NB4 (cell line): ENCODE results near the gene TAF15.

ENCODE experiments used
- DNase-seq: peaks from one replicate; pipeline ENCODE4 v3.0.0; 2010; ENCODE audit warnings: low read depth
- H3K4me3 ChIP-seq: one replicate; pipeline ENCODE4 v1.5.1; 2011; ENCODE audit warnings: mild to moderate bottlenecking, low read depth, low read length, moderate library complexity
- MYC ChIP-seq: IDR thresholded peaks from 2 replicates; pipeline ENCODE4 v1.6.1; 2011; ENCODE audit warnings: low read depth, low read length
- POLR2A ChIP-seq: IDR thresholded peaks from 2 replicates; pipeline ENCODE4 v1.6.1; 2011; ENCODE audit warnings: mild to moderate bottlenecking; ENCODE audit not compliant: insufficient read length; ENCODE audit errors: extremely low read depth
- TF ChIP-seq, protein P1 (sequence below): IDR thresholded peaks from 2 replicates; pipeline ENCODE4 v1.6.1; 2011; ENCODE audit warnings: low read depth, low read length
- TF ChIP-seq, protein P2 (sequence below): IDR thresholded peaks from one replicate; pipeline ENCODE4 v1.5.1; 2012; ENCODE audit warnings: low read depth, low read length

Gene TAF15

GRCh38 chr17:35799942-35800341 is 9.3 kb upstream of the TAF15 start:
- DNase-seq = no peak
- no peak for TF ChIP-seq POLR2A
- TF ChIP-seq MYC = no peak
- TF ChIP-seq, protein P1, sequence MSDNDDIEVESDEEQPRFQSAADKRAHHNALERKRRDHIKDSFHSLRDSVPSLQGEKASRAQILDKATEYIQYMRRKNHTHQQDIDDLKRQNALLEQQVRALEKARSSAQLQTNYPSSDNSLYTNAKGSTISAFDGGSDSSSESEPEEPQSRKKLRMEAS = no peak
- TF ChIP-seq, protein P2, sequence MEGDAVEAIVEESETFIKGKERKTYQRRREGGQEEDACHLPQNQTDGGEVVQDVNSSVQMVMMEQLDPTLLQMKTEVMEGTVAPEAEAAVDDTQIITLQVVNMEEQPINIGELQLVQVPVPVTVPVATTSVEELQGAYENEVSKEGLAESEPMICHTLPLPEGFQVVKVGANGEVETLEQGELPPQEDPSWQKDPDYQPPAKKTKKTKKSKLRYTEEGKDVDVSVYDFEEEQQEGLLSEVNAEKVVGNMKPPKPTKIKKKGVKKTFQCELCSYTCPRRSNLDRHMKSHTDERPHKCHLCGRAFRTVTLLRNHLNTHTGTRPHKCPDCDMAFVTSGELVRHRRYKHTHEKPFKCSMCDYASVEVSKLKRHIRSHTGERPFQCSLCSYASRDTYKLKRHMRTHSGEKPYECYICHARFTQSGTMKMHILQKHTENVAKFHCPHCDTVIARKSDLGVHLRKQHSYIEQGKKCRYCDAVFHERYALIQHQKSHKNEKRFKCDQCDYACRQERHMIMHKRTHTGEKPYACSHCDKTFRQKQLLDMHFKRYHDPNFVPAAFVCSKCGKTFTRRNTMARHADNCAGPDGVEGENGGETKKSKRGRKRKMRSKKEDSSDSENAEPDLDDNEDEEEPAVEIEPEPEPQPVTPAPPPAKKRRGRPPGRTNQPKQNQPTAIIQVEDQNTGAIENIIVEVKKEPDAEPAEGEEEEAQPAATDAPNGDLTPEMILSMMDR = no peak
- no peak overlapping the region for H3K4me3 ChIP-seq

DNA sequence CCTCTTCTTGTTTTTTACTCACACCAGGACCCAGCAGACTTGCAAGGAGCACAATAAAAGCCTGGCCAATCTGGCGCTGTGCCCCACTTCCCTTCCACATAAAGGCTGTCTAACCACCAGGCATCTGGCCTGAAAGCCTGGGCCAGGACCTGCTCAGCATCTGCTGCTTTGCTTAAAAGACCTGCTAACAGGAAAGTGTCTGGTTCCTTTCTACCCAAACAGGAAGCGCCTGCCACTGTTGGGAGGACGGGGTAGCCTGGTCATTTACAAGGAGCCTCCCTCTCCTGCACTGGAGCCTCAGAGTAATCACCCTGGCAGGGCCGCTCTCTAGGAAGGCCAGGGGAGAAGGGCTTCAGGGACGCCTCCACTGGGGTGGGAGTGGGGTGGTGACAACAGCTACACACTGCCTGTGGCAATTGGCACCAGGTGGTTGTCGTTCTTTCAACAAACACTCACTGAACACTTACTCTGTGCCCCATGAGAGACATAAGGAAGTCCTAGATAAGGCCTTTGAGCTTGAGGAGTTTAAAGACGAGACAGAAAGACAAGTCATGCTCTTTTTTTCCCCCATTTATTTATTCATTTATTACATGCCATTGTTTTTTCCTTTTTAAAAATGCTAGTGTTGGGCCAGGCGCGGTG is 7.6 kb upstream of the TAF15 start:
- TF ChIP-seq MYC (peak; percentile 6; the same call in 1 of the 2 replicates), POLR2A (no peak)
- TF ChIP-seq, protein P1 = no peak; the same call in 1 of the 2 replicates
- TF ChIP-seq, protein P2 = no peak
- H3K4me3 ChIP-seq = no peak overlapping the region
- DNase-seq = peak; percentile 75

GRCh38 chr17:35804658-35805192 is 4.6 kb upstream of the TAF15 start:
- no peak overlapping the region for H3K4me3 ChIP-seq
- DNase-seq = peak; percentile 92
- TF ChIP-seq, protein P2 = peak; percentile 97
- TF ChIP-seq POLR2A = no peak
- TF ChIP-seq MYC = no peak; the same call in 1 of the 2 replicates

GRCh38 chr17:35807371-35808144 is 1.7 kb upstream of the TAF15 start:
- no peak overlapping the region for H3K4me3 ChIP-seq
- no peak for DNase-seq
- no peak for TF ChIP-seq POLR2A

- DNase-seq = no peak
- peak overlapping the region; percentile 77 for H3K4me3 ChIP-seq
- no peak for TF ChIP-seq MYC
- no peak for TF ChIP-seq POLR2A
- TF ChIP-seq, protein P1 = no peak
- TF ChIP-seq, protein P2 = no peak
Observed at GRCh38 chr17:35808240-35808961, 883 bp upstream of the TAF15 start.

- TF ChIP-seq, protein P2 = no peak
- TF ChIP-seq, protein P1 = no peak
- TF ChIP-seq MYC = no peak
- TF ChIP-seq POLR2A = no peak
- DNase-seq = no peak
- peak overlapping the region; percentile 99 for H3K4me3 ChIP-seq
Observed at GRCh38 chr17:35809855-35810461, 674 bp downstream of the TAF15 start.
